Measurements from ENCODE around the gene SUGCT.

SUGCT gene

GRCh38 chr7:40369641-40370277, 235.0 kb downstream of the SUGCT start:
- H3K9ac ChIP-seq (ENCODE audit: low read length), result no peak overlapping the region
- H3K79me2 ChIP-seq (ENCODE audit: control insufficient read depth, insufficient read depth, low read length, poor library complexity), result no peaks in the 10 kb centered on the region
- H4K91ac ChIP-seq (ENCODE audit: low read depth, low read length), result no peak overlapping the region
- H3K4me2 ChIP-seq (ENCODE audit: low read length), result no peak overlapping the region
- no peak overlapping the region for H3K14ac ChIP-seq (ENCODE audit: low read length)
- no peak overlapping the region for H3K27ac ChIP-seq (ENCODE audit: low read depth, low read length)
- no peak overlapping the region for H2BK120ac ChIP-seq (ENCODE audit: insufficient read depth, low read length, poor library complexity)
- no peak overlapping the region for H3K18ac ChIP-seq (ENCODE audit: low read length)
- H4K8ac ChIP-seq (ENCODE audit: low read depth, low read length), result no peak overlapping the region
- H3K4ac ChIP-seq (ENCODE audit: low read depth, low read length), result no peak overlapping the region
- no peaks in the 10 kb centered on the region for H3K27me3 ChIP-seq (ENCODE audit: insufficient read depth, low read length)
- no peak overlapping the region for H2BK5ac ChIP-seq (ENCODE audit: low read depth, low read length, poor library complexity)
- no peak overlapping the region for H3K23ac ChIP-seq (ENCODE audit: low read length)
- H3K79me1 ChIP-seq (ENCODE audit: low read length), result no peaks in the 10 kb centered on the region
- H3K36me3 ChIP-seq (ENCODE audit: control insufficient read depth in 1 of 2, insufficient read depth in 2 of 2, low read length in 2 of 2), result no peaks in the 10 kb centered on the region
- no peaks in the 10 kb centered on the region for H3K4me1 ChIP-seq (ENCODE audit: control insufficient read depth in 1 of 2, insufficient read depth in 2 of 2, low read length in 2 of 2)
- no CpG with 5 or more reads among the region's 5 CpGs for WGBS (ENCODE audit: extremely low coverage, insufficient coverage, insufficient read length)
- H2AK5ac ChIP-seq (ENCODE audit: low read length), result no peak overlapping the region
- H2BK12ac ChIP-seq (ENCODE audit: low read length), result no peak overlapping the region
- no peak overlapping the region for H4K12ac ChIP-seq (ENCODE audit: low read depth, low read length)
- peaks cover 2% of the 10 kb centered on the region for H3K9me3 ChIP-seq (ENCODE audit: insufficient read depth, low read depth, low read length)
- no peak for DNase-seq
- no peak overlapping the region for H2AFZ ChIP-seq (ENCODE audit: insufficient read depth, low read length, poor library complexity)
- H3K4me3 ChIP-seq (ENCODE audit: low read depth, low read length), result no peak overlapping the region

- no peak overlapping the region for H2BK120ac ChIP-seq (ENCODE audit: insufficient read depth, low read length, poor library complexity)
- H3K27me3 ChIP-seq (ENCODE audit: insufficient read depth, low read length), result no peaks in the 10 kb centered on the region
- H3K79me2 ChIP-seq (ENCODE audit: control insufficient read depth, insufficient read depth, low read length, poor library complexity), result no peaks in the 10 kb centered on the region
- no peak overlapping the region for H2BK5ac ChIP-seq (ENCODE audit: low read depth, low read length, poor library complexity)
- no peak overlapping the region for H2BK12ac ChIP-seq (ENCODE audit: low read length)
- H3K36me3 ChIP-seq (ENCODE audit: control insufficient read depth in 1 of 2, insufficient read depth in 2 of 2, low read length in 2 of 2), result no peaks in the 10 kb centered on the region
- no peaks in the 10 kb centered on the region for H3K4me1 ChIP-seq (ENCODE audit: control insufficient read depth in 1 of 2, insufficient read depth in 2 of 2, low read length in 2 of 2)
- H4K91ac ChIP-seq (ENCODE audit: low read depth, low read length), result no peak overlapping the region
- no peak overlapping the region for H3K9ac ChIP-seq (ENCODE audit: low read length)
- no peak overlapping the region for H2AFZ ChIP-seq (ENCODE audit: insufficient read depth, low read length, poor library complexity)
- peaks cover 2% of the 10 kb centered on the region for H3K9me3 ChIP-seq (ENCODE audit: insufficient read depth, low read depth, low read length)
- no peak overlapping the region for H3K27ac ChIP-seq (ENCODE audit: low read depth, low read length)
- H3K18ac ChIP-seq (ENCODE audit: low read length), result no peak overlapping the region
- no peak overlapping the region for H3K4me2 ChIP-seq (ENCODE audit: low read length)
- no peak overlapping the region for H3K4me3 ChIP-seq (ENCODE audit: low read depth, low read length)
- H2AK5ac ChIP-seq (ENCODE audit: low read length), result no peak overlapping the region
- H3K23ac ChIP-seq (ENCODE audit: low read length), result no peak overlapping the region
- H3K14ac ChIP-seq (ENCODE audit: low read length), result no peak overlapping the region
- no peaks in the 10 kb centered on the region for H3K79me1 ChIP-seq (ENCODE audit: low read length)
- peak in 1 of 2 donors; percentile 6 for DNase-seq
- no peak overlapping the region for H3K4ac ChIP-seq (ENCODE audit: low read depth, low read length)
- no peak overlapping the region for H4K12ac ChIP-seq (ENCODE audit: low read depth, low read length)
- no CpG with 5 or more reads among the region's 4 CpGs for WGBS (ENCODE audit: extremely low coverage, insufficient coverage, insufficient read length)
- no peak overlapping the region for H4K8ac ChIP-seq (ENCODE audit: low read depth, low read length)
These were observed 237.1 kb downstream of the SUGCT start for GRCh38 chr7:40371806-40372440.

GRCh38 chr7:40374575-40374974, 239.8 kb downstream of the SUGCT start:
- Histone ChIP-seq H3K4me1 (ENCODE audit: control insufficient read depth in 1 of 2, insufficient read depth in 2 of 2, low read length in 2 of 2) (no peaks in the 10 kb centered on the region), H3K27ac (ENCODE audit: low read depth, low read length) (no peak overlapping the region), H2AK5ac (ENCODE audit: low read length) (no peak overlapping the region), H3K79me2 (ENCODE audit: control insufficient read depth, insufficient read depth, low read length, poor library complexity) (no peaks in the 10 kb centered on the region), H2AFZ (ENCODE audit: insufficient read depth, low read length, poor library complexity) (no peak overlapping the region), H4K91ac (ENCODE audit: low read depth, low read length) (no peak overlapping the region), H3K4me2 (ENCODE audit: low read length) (no peak overlapping the region), H3K27me3 (ENCODE audit: insufficient read depth, low read length) (no peaks in the 10 kb centered on the region), H3K36me3 (ENCODE audit: control insufficient read depth in 1 of 2, insufficient read depth in 2 of 2, low read length in 2 of 2) (no peaks in the 10 kb centered on the region), H4K12ac (ENCODE audit: low read depth, low read length) (no peak overlapping the region), H2BK5ac (ENCODE audit: low read depth, low read length, poor library complexity) (no peak overlapping the region), H3K14ac (ENCODE audit: low read length) (no peak overlapping the region), H3K79me1 (ENCODE audit: low read length) (no peaks in the 10 kb centered on the region), H2BK12ac (ENCODE audit: low read length) (no peak overlapping the region), H3K9me3 (ENCODE audit: insufficient read depth, low read depth, low read length) (no peaks in the 10 kb centered on the region), H4K8ac (ENCODE audit: low read depth, low read length) (no peak overlapping the region), H3K23ac (ENCODE audit: low read length) (no peak overlapping the region), H3K4me3 (ENCODE audit: low read depth, low read length) (no peak overlapping the region), H3K9ac (ENCODE audit: low read length) (no peak overlapping the region), H2BK120ac (ENCODE audit: insufficient read depth, low read length, poor library complexity) (no peak overlapping the region), H3K4ac (ENCODE audit: low read depth, low read length) (no peak overlapping the region), H3K18ac (ENCODE audit: low read length) (no peak overlapping the region)
- WGBS (ENCODE audit: extremely low coverage, insufficient coverage, insufficient read length), result no CpG with 5 or more reads among the region's 2 CpGs
- no peak for DNase-seq

DNA sequence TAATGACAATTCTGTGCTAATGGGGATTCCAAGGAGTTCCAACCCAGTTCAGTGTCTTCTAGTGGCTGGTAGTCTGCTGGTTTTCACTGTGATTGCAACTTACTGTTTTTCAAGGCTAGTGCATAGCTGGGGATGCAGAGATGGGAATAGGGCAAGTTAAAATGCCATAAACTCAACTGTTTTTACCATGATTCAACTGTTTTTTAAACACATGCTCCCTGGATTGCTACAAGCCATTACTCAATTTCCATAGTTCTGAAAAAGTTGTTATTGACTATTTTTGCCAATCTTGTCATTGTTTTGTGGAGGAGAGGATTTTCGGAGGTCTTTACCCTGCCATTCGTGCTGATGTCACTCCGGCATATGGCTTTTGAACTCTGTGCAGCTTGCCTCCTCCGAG, 245.3 kb downstream of the SUGCT start:
- no CpG with 5 or more reads among the region's 4 CpGs for whole genome bisulfite sequencing (ENCODE audit: extremely low coverage, insufficient coverage, insufficient read length)
- H3K27me3 ChIP-seq (ENCODE audit: insufficient read depth, low read length), result no peaks in the 10 kb centered on the region
- no peak overlapping the region for H3K14ac ChIP-seq (ENCODE audit: low read length)
- no peaks in the 10 kb centered on the region for H3K9me3 ChIP-seq (ENCODE audit: insufficient read depth, low read depth, low read length)
- H3K4ac ChIP-seq (ENCODE audit: low read depth, low read length), result no peak overlapping the region
- no peak overlapping the region for H2AFZ ChIP-seq (ENCODE audit: insufficient read depth, low read length, poor library complexity)
- H4K8ac ChIP-seq (ENCODE audit: low read depth, low read length), result no peak overlapping the region
- H3K79me2 ChIP-seq (ENCODE audit: control insufficient read depth, insufficient read depth, low read length, poor library complexity), result no peaks in the 10 kb centered on the region
- no peak overlapping the region for H2BK120ac ChIP-seq (ENCODE audit: insufficient read depth, low read length, poor library complexity)
- H2BK12ac ChIP-seq (ENCODE audit: low read length), result no peak overlapping the region
- no peak overlapping the region for H3K4me3 ChIP-seq (ENCODE audit: low read depth, low read length)
- no peaks in the 10 kb centered on the region for H3K4me1 ChIP-seq (ENCODE audit: control insufficient read depth in 1 of 2, insufficient read depth in 2 of 2, low read length in 2 of 2)
- no peak overlapping the region for H3K18ac ChIP-seq (ENCODE audit: low read length)
- H2AK5ac ChIP-seq (ENCODE audit: low read length), result no peak overlapping the region
- H3K23ac ChIP-seq (ENCODE audit: low read length), result no peak overlapping the region
- H3K9ac ChIP-seq (ENCODE audit: low read length), result no peak overlapping the region
- H3K36me3 ChIP-seq (ENCODE audit: control insufficient read depth in 1 of 2, insufficient read depth in 2 of 2, low read length in 2 of 2), result no peaks in the 10 kb centered on the region
- no peak overlapping the region for H3K27ac ChIP-seq (ENCODE audit: low read depth, low read length)
- no peak overlapping the region for H4K12ac ChIP-seq (ENCODE audit: low read depth, low read length)
- no peaks in the 10 kb centered on the region for H3K79me1 ChIP-seq (ENCODE audit: low read length)
- no peak overlapping the region for H3K4me2 ChIP-seq (ENCODE audit: low read length)
- no peak overlapping the region for H2BK5ac ChIP-seq (ENCODE audit: low read depth, low read length, poor library complexity)
- DNase-seq, result no peak
- no peak overlapping the region for H4K91ac ChIP-seq (ENCODE audit: low read depth, low read length)

Data from trophoblast cell (in vitro differentiated cells and primary cell).